ENCODE data around the gene ACBD3. TPM values are rescaled to one million over a fixed set of nuclear protein-coding genes. Genes with fewer than 3 reads are reported as not detected.

The ACBD3 gene
- total and polyA plus RNA-seq, 7 experiments from 2014 or later: 15.4 to 29.9 (median 24.4) TPM

DNA sequence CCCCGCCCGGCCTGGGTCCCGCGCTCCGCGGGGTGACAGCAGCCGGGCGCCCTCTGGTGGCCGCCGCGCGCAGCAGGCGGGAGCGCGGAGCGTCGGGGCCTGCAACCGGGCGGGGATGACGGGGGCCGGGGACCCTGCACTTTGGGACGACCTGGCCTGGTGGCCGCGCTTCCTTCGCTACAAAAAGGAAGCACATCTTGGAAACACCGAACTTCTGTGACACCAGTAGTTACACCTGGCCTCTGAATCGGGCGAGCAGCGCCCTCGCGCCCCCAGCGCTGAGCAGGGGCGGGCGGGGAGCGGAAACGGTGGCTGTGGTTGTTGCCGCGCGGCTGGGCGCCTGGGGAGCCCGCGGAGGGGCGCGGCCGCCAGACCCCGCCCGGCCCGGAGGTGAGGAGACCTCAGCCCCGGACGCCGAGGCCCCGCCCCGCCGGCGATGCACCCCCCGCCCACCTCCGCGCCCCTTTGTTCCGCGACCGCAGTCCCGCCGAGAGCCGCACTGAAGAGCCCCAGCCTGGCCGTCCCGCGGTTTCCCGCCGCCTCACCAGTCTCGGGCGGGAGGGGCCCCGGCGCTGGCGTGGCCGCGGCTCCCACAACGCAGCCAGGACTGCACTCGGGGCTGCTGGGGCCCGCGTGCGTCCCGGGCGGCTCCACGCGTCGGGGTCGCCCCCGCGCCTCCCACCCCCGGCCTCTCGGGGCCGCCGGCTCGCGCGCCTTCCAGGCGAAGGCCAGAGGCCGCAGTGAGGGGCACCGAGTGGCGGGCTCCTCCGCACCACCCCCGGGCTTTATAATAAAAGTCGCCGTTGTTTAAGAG is 64.7 kb downstream of the ACBD3 start:
- Mint-ChIP-seq H3K9me3 (peaks cover 0 to 2% (median 0%) of the 10 kb centered on the region in 11 donors), H3K27ac (peak overlapping the region in 4 of 9 donors; percentile 51 to 95 (median 77)), H3K4me3 (peak overlapping the region; percentile 68 to 94 (median 82)), H3K4me1 (peaks cover 15 to 40% (median 27%) of the 10 kb centered on the region in 7 donors), H3K36me3 (no peaks in the 10 kb centered on the region), H3K27me3 (peaks cover 0 to 10% (median 0%) of the 10 kb centered on the region in 5 donors)
- Histone ChIP-seq H3K4me3 (ENCODE audit: low read length) (peak overlapping the region; percentile 28), H3K9me3 (ENCODE audit: control insufficient read depth in 2 of 3, low read length in 3 of 3) (no peaks in the 10 kb centered on the region), H3K4me1 (ENCODE audit: control insufficient read depth in 2 of 2, insufficient read depth in 2 of 2, low read length in 2 of 2) (peaks cover 9 to 12% of the 10 kb centered on the region in 2 donors), H3K27me3 (ENCODE audit: control insufficient read depth in 2 of 2, insufficient read depth in 2 of 2, low read length in 2 of 2) (no peaks in the 10 kb centered on the region), H3K36me3 (ENCODE audit: control insufficient read depth in 2 of 3, insufficient read depth in 3 of 3, low read length in 3 of 3) (no peaks in the 10 kb centered on the region), H3K27ac (ENCODE audit: low read depth, low read length) (peak overlapping the region; percentile 75)
- POLR2A ChIA-PET: interaction anchor here (0.9 to 4.7 kb wide), 7 partner anchors 12 to 122 kb away, joined by 3 to 27 read pairs (median 12); partner anchors contain the start of genes H3-3A and SDE2
- DNase-seq (peak; percentile 65 to 87 (median 77)), ATAC-seq (peak; percentile 82)
- CTCF ChIA-PET: interaction anchor here (0.9 to 4.9 kb wide), 4 partner anchors 56 to 78 kb away, joined by 3 to 89 read pairs (median 26); no protein-coding TSS in a partner anchor
- intact Hi-C loops (cut with micrococcal nuclease): loop anchor here (1.0 to 10.0 kb wide), 15 partner anchors 11 to 819 kb away; partner anchors contain the start of genes SDE2 (in 2 of the 2), ACBD3 (in 1 of the 2), COQ8A (in 1 of the 2) and LBR (in 1 of the 2)

DNA sequence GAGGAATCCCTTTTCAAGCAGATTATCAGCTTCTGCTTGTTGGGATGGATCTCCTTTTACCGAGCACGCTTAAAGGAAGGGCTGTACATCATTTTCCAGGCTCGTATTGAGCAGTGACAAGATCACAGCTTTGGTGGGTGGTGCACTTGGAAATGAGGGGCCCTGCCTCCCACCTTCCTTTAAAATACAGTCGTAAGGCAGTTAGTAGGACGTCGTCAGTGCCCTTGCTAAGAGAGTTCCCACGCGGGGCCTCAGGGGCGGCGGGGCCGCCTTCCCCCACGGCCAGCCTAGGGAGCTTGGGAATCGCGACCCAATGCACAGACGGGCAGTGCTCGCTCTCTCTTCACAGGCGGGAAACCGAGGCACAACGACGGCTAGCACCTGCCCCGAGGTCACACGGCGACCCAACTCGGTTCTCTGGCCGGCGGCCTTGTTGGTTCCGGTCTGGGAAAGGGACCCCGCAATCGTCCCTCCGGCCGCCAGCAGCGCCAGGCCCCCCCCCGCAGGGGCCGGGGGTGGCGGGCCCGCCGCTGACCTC is 65.4 kb downstream of the ACBD3 start:
- Histone ChIP-seq H3K27ac (ENCODE audit: low read depth, low read length) (peak overlapping the region; percentile 55), H3K4me3 (ENCODE audit: low read length) (peak overlapping the region; percentile 28), H3K27me3 (ENCODE audit: control insufficient read depth in 2 of 2, insufficient read depth in 2 of 2, low read length in 2 of 2) (no peaks in the 10 kb centered on the region), H3K9me3 (ENCODE audit: control insufficient read depth in 2 of 3, low read length in 3 of 3) (no peaks in the 10 kb centered on the region), H3K36me3 (ENCODE audit: control insufficient read depth in 2 of 3, insufficient read depth in 3 of 3, low read length in 3 of 3) (no peaks in the 10 kb centered on the region), H3K4me1 (ENCODE audit: control insufficient read depth in 2 of 2, insufficient read depth in 2 of 2, low read length in 2 of 2) (peaks cover 9 to 12% of the 10 kb centered on the region in 2 donors)
- peaks cover 0 to 2% (median 0%) of the 10 kb centered on the region in 11 donors for H3K9me3 Mint-ChIP-seq
- peaks cover 15 to 38% (median 27%) of the 10 kb centered on the region in 7 donors for H3K4me1 Mint-ChIP-seq
- intact Hi-C loops (cut with micrococcal nuclease): loop anchor here (1.0 to 10.0 kb wide), 13 partner anchors 11 to 694 kb away; partner anchors contain the start of genes ACBD3 (in 1 of the 2), LBR (in 1 of the 2), PYCR2 (in 1 of the 2) and SDE2 (in 1 of the 2)
- DNase-seq (no peak), ATAC-seq (no peak)
- H3K36me3 Mint-ChIP-seq: no peaks in the 10 kb centered on the region
- H3K27ac Mint-ChIP-seq: peak overlapping the region; percentile 28 to 90 (median 83)
- POLR2A ChIA-PET: interaction anchor here (0.6 to 4.7 kb wide), 9 partner anchors 12 to 654 kb away, joined by 3 to 27 read pairs (median 5); partner anchors contain the start of genes H3-3A and SDE2
- peaks cover 0 to 11% (median 0%) of the 10 kb centered on the region in 5 donors for H3K27me3 Mint-ChIP-seq
- H3K4me3 Mint-ChIP-seq: peak overlapping the region; percentile 65 to 89 (median 86)
- CTCF ChIA-PET: interaction anchor here (0.6 to 4.7 kb wide), 5 partner anchors 9 to 112 kb away, joined by 3 to 38 read pairs (median 4); no protein-coding TSS in a partner anchor

DNA sequence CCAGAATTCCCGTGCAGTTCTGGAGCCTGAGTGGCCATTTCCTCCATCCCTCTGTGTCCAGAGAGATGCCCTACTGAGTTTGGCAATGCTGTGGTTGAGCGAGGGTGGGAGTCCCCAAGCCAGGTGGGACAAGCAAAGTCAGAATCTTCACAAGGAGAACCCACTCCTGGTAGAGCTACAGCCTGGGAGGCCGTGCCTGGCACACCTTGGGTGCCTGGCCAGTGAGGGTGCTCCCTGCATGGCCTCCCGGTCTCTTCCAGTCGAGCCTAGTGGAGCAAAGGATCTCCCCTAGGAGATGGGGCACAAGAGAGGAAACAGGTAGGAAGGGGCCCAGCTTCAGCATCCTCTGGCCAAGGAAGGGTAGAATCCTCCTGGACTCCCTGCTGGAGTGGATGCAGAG is 66.1 kb downstream of the ACBD3 start:
- peak overlapping the region; percentile 65 to 89 (median 86) for H3K4me3 Mint-ChIP-seq
- H3K4me1 ChIP-seq (ENCODE audit: control insufficient read depth in 2 of 2, insufficient read depth in 2 of 2, low read length in 2 of 2): peaks cover 9 to 12% of the 10 kb centered on the region in 2 donors
- CTCF ChIA-PET: interaction anchor here (1.0 to 4.7 kb wide), 4 partner anchors 9 to 77 kb away, joined by 3 to 38 read pairs (median 4); no protein-coding TSS in a partner anchor

DNA sequence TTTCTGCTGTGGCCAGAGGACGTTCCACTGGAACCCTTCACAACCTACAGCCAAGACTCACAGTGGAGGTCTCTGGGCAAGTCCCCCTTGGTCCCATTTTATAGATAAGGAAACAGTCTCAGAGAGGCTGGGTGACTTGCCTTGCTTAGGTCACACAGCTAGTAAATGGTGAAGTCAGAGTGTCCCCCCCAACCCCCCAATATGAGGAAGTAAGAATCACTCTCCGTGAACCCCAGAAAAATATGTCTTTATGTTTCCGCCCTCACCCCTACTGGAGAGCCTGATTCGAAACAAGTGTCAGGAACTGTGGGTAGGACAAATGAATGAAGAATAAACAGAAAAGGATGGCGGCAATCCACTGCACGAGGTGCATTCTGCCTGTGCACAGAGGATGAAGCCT is 67.4 kb downstream of the ACBD3 start:
- H3K4me1 ChIP-seq (ENCODE audit: control insufficient read depth in 2 of 2, insufficient read depth in 2 of 2, low read length in 2 of 2): peaks cover 5 to 12% of the 10 kb centered on the region in 2 donors
- no peaks in the 10 kb centered on the region for H3K9me3 ChIP-seq (ENCODE audit: control insufficient read depth in 2 of 3, low read length in 3 of 3)
- no peak overlapping the region for H3K4me3 ChIP-seq (ENCODE audit: low read length)
- Mint-ChIP-seq H3K4me3 (peak overlapping the region in 1 of 10 donors; percentile 25), H3K4me1 (peaks cover 9 to 26% (median 17%) of the 10 kb centered on the region in 7 donors), H3K27ac (peak overlapping the region in 1 of 9 donors; percentile 20), H3K9me3 (peaks cover 0 to 2% (median 0%) of the 10 kb centered on the region in 11 donors), H3K36me3 (no peaks in the 10 kb centered on the region), H3K27me3 (peaks cover 0 to 9% (median 0%) of the 10 kb centered on the region in 5 donors)
- H3K27me3 ChIP-seq (ENCODE audit: control insufficient read depth in 2 of 2, insufficient read depth in 2 of 2, low read length in 2 of 2): no peaks in the 10 kb centered on the region
- intact Hi-C loops (cut with micrococcal nuclease): no loop called here
- no peaks in the 10 kb centered on the region for H3K36me3 ChIP-seq (ENCODE audit: control insufficient read depth in 2 of 3, insufficient read depth in 3 of 3, low read length in 3 of 3)
- no peak for DNase-seq
- CTCF ChIA-PET: interaction anchor here (1.2 to 4.7 kb wide), 2 partner anchors 54 to 56 kb away, joined by 3 to 38 read pairs; partner anchors contain the start of gene H3-3A
- ATAC-seq: no peak
- POLR2A ChIA-PET: interaction anchor here (0.6 to 2.9 kb wide), 7 partner anchors 9 to 287 kb away, joined by 3 to 20 read pairs (median 5); partner anchors contain the start of gene H3-3A
- H3K27ac ChIP-seq (ENCODE audit: low read depth, low read length): no peak overlapping the region

More for the DNA sequence above, 66.1 kb downstream of the ACBD3 start:
- POLR2A ChIA-PET: interaction anchor here (0.5 to 4.7 kb wide), 8 partner anchors 13 to 653 kb away, joined by 3 to 27 read pairs (median 6); partner anchors contain the start of genes H3-3A and SDE2
- H3K27ac Mint-ChIP-seq: peak overlapping the region in 6 of 9 donors; percentile 28 to 90 (median 62)
- DNase-seq: no peak
- H3K36me3 Mint-ChIP-seq: no peaks in the 10 kb centered on the region
- peaks cover 14 to 36% (median 26%) of the 10 kb centered on the region in 7 donors for H3K4me1 Mint-ChIP-seq
- peaks cover 0 to 2% (median 0%) of the 10 kb centered on the region in 11 donors for H3K9me3 Mint-ChIP-seq
- intact Hi-C loops (cut with micrococcal nuclease): loop anchor here (2.0 to 10.0 kb wide), 6 partner anchors 134 to 693 kb away; partner anchors contain the start of genes LBR (in 1 of the 2), PYCR2 (in 1 of the 2) and TMEM63A (in 1 of the 2)
- Histone ChIP-seq H3K4me3 (ENCODE audit: low read length) (no peak overlapping the region), H3K27me3 (ENCODE audit: control insufficient read depth in 2 of 2, insufficient read depth in 2 of 2, low read length in 2 of 2) (no peaks in the 10 kb centered on the region), H3K36me3 (ENCODE audit: control insufficient read depth in 2 of 3, insufficient read depth in 3 of 3, low read length in 3 of 3) (no peaks in the 10 kb centered on the region), H3K27ac (ENCODE audit: low read depth, low read length) (no peak overlapping the region), H3K9me3 (ENCODE audit: control insufficient read depth in 2 of 3, low read length in 3 of 3) (no peaks in the 10 kb centered on the region)
- ATAC-seq: no peak
- H3K27me3 Mint-ChIP-seq: peaks cover 0 to 11% (median 0%) of the 10 kb centered on the region in 5 donors

DNA sequence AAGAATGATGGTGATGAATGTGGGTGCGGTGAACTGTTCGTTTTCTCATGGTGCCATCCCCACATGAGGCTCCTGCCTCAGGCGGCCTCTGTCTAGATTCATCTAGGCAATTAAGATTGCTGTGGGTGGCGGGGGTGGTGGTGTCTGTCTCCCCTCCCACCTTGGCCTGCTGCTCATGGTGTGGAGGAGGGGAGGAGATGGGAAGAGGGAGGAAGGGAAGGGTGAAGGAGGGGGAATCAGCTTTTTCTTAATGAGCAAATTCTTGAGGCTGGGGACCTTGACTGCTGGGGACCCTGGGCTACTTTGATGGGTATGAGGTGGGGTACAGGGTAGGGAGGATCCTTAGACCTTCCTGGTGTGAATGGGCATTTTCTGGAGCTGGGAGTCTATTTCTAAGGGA is 68.2 kb downstream of the ACBD3 start:
- CTCF ChIA-PET: interaction anchor here (0.6 to 4.7 kb wide), 3 partner anchors 53 to 119 kb away, joined by 3 to 38 read pairs (median 3); partner anchors contain the start of genes H3-3A and SDE2
- H3K27ac Mint-ChIP-seq: peak overlapping the region in 2 of 9 donors; percentile 41 to 48
- intact Hi-C loops (cut with micrococcal nuclease): no loop called here

More for the DNA sequence above, 68.2 kb downstream of the ACBD3 start:
- Histone ChIP-seq H3K36me3 (ENCODE audit: control insufficient read depth in 2 of 3, insufficient read depth in 3 of 3, low read length in 3 of 3) (no peaks in the 10 kb centered on the region), H3K9me3 (ENCODE audit: control insufficient read depth in 2 of 3, low read length in 3 of 3) (no peaks in the 10 kb centered on the region), H3K27me3 (ENCODE audit: control insufficient read depth in 2 of 2, insufficient read depth in 2 of 2, low read length in 2 of 2) (no peaks in the 10 kb centered on the region), H3K4me1 (ENCODE audit: control insufficient read depth in 2 of 2, insufficient read depth in 2 of 2, low read length in 2 of 2) (peaks cover 5 to 12% of the 10 kb centered on the region in 2 donors), H3K27ac (ENCODE audit: low read depth, low read length) (no peak overlapping the region), H3K4me3 (ENCODE audit: low read length) (no peak overlapping the region)
- POLR2A ChIA-PET: interaction anchor here (1.0 to 1.9 kb wide), 2 partner anchors 56 to 76 kb away, joined by 3 to 8 read pairs; partner anchors contain the start of gene H3-3A
- peaks cover 7 to 18% (median 14%) of the 10 kb centered on the region in 7 donors for H3K4me1 Mint-ChIP-seq
- H3K4me3 Mint-ChIP-seq: peak overlapping the region in 1 of 10 donors; percentile 64
- no peaks in the 10 kb centered on the region for H3K36me3 Mint-ChIP-seq
- H3K9me3 Mint-ChIP-seq: peaks cover 0 to 2% (median 0%) of the 10 kb centered on the region in 11 donors
- no peak for DNase-seq
- ATAC-seq: no peak
- peaks cover 0 to 7% (median 0%) of the 10 kb centered on the region in 5 donors for H3K27me3 Mint-ChIP-seq

Data from naive thymus-derived CD4-positive, alpha-beta T cell (primary cell).